Neural cell (in vitro differentiated cells): Measurements from ENCODE around the gene NUTM2F.
"Not testable (repeated sequence)": the region's sequence is repeated elsewhere in the genome, so short reads cannot be mapped to it uniquely, and the experiment has no call there.

Experiments
- EP300 ChIP-seq: fragments of 450-650 bp; conservative IDR thresholded peaks from 2 replicates; pipeline ENCODE4 v1.6.1; 2014; ENCODE audit warnings: antibody characterized with exemption, mild to moderate bottlenecking, moderate library complexity; ENCODE audit not compliant: poor library complexity, severe bottlenecking
- EZH2 ChIP-seq: fragments of 200-600, 300-800 bp; shearing (Covaris generic), sonication (generic); IDR thresholded peaks from 2 replicates; pipeline ENCODE4 v1.6.1; 2014; ENCODE audit warnings: antibody characterized with exemption, low read length, borderline replicate concordance, mild to moderate bottlenecking; ENCODE audit not compliant: insufficient read depth, poor library complexity, severe bottlenecking
- MXI1 ChIP-seq: fragments of 450-650 bp; conservative IDR thresholded peaks from 2 replicates; pipeline ENCODE4 v1.6.1; 2014; ENCODE audit warnings: antibody characterized with exemption, mild to moderate bottlenecking; ENCODE audit not compliant: poor library complexity, severe bottlenecking
- POLR2AphosphoS5 ChIP-seq: IDR thresholded peaks from 2 replicates; pipeline ENCODE4 v1.6.1; 2012
- RAD21 ChIP-seq: fragments of 450-650 bp; conservative IDR thresholded peaks from 2 replicates; pipeline ENCODE4 v1.6.1; 2014; ENCODE audit warnings: antibody characterized with exemption, mild to moderate bottlenecking, moderate library complexity
- SMC3 ChIP-seq: fragments of 450-650 bp; conservative IDR thresholded peaks from 2 replicates; pipeline ENCODE4 v1.6.1; 2014; ENCODE audit warnings: antibody characterized with exemption, mild to moderate bottlenecking, moderate library complexity; ENCODE audit not compliant: poor library complexity
- TAF1 ChIP-seq: IDR thresholded peaks from 2 replicates; pipeline ENCODE4 v1.6.1; 2012; ENCODE audit warnings: low read depth
- TF ChIP-seq, protein P1 (sequence below): IDR thresholded peaks from 2 replicates; pipeline ENCODE4 v1.6.1; 2012; ENCODE audit warnings: borderline replicate concordance
- TF ChIP-seq, protein P2 (sequence below): fragments of 450-650 bp; IDR thresholded peaks from 2 replicates; pipeline ENCODE4 v1.5.1; 2014; ENCODE audit warnings: antibody characterized with exemption, mild to moderate bottlenecking, moderate library complexity; ENCODE audit not compliant: poor library complexity, severe bottlenecking

- TF ChIP-seq, protein P1, sequence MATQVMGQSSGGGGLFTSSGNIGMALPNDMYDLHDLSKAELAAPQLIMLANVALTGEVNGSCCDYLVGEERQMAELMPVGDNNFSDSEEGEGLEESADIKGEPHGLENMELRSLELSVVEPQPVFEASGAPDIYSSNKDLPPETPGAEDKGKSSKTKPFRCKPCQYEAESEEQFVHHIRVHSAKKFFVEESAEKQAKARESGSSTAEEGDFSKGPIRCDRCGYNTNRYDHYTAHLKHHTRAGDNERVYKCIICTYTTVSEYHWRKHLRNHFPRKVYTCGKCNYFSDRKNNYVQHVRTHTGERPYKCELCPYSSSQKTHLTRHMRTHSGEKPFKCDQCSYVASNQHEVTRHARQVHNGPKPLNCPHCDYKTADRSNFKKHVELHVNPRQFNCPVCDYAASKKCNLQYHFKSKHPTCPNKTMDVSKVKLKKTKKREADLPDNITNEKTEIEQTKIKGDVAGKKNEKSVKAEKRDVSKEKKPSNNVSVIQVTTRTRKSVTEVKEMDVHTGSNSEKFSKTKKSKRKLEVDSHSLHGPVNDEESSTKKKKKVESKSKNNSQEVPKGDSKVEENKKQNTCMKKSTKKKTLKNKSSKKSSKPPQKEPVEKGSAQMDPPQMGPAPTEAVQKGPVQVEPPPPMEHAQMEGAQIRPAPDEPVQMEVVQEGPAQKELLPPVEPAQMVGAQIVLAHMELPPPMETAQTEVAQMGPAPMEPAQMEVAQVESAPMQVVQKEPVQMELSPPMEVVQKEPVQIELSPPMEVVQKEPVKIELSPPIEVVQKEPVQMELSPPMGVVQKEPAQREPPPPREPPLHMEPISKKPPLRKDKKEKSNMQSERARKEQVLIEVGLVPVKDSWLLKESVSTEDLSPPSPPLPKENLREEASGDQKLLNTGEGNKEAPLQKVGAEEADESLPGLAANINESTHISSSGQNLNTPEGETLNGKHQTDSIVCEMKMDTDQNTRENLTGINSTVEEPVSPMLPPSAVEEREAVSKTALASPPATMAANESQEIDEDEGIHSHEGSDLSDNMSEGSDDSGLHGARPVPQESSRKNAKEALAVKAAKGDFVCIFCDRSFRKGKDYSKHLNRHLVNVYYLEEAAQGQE = not testable (repeated sequence)
- TF ChIP-seq, protein P2, sequence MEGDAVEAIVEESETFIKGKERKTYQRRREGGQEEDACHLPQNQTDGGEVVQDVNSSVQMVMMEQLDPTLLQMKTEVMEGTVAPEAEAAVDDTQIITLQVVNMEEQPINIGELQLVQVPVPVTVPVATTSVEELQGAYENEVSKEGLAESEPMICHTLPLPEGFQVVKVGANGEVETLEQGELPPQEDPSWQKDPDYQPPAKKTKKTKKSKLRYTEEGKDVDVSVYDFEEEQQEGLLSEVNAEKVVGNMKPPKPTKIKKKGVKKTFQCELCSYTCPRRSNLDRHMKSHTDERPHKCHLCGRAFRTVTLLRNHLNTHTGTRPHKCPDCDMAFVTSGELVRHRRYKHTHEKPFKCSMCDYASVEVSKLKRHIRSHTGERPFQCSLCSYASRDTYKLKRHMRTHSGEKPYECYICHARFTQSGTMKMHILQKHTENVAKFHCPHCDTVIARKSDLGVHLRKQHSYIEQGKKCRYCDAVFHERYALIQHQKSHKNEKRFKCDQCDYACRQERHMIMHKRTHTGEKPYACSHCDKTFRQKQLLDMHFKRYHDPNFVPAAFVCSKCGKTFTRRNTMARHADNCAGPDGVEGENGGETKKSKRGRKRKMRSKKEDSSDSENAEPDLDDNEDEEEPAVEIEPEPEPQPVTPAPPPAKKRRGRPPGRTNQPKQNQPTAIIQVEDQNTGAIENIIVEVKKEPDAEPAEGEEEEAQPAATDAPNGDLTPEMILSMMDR = not testable (repeated sequence)
- not testable (repeated sequence) for TF ChIP-seq EP300, POLR2AphosphoS5, MXI1, EZH2, TAF1, SMC3, RAD21
Measured at GRCh38 chr9:94373779-94374175, 45.3 kb upstream of the NUTM2F start.
